Cardiac muscle cell (in vitro differentiated cells and primary cell): ENCODE results near the gene SLC24A3. TPM values are rescaled to one million over a fixed set of nuclear protein-coding genes. Genes with fewer than 3 reads are reported as not detected.

Experiments used
- DNase-seq, 2 donors: peaks; one replicate each; pipeline versions ENCODE4 v3.0.0 to v3.0.0-alpha.2; 2010 to 2017; ENCODE audit warnings: low read depth in 1 of 2, low spot score in 1 of 2
- H3K27ac ChIP-seq: fragments of 200-600 bp; sonication (generic); 2 replicates; pipeline ENCODE4 v1.5.1; 2016
- H3K27me3 ChIP-seq: fragments of 200-600 bp; sonication (generic); 2 replicates; pipeline ENCODE4 v1.6.0; 2016; ENCODE audit warnings: control low read depth
- H3K36me3 ChIP-seq: fragments of 200-600 bp; sonication (generic); 2 replicates; pipeline ENCODE4 v1.5.1; 2016; ENCODE audit warnings: control low read depth
- H3K4me1 ChIP-seq: fragments of 200-600 bp; sonication (generic); 2 replicates; pipeline ENCODE4 v1.8.1; 2017; ENCODE audit warnings: low read depth, mild to moderate bottlenecking, mixed run types
- H3K4me3 ChIP-seq: fragments of 200-600 bp; sonication (generic); 2 replicates; pipeline ENCODE4 v1.5.1; 2016; ENCODE audit warnings: mild to moderate bottlenecking
- H3K9me3 ChIP-seq: fragments of 200-600 bp; sonication (generic); 2 replicates; pipeline ENCODE4 v1.5.1; 2017; ENCODE audit warnings: low read depth, mild to moderate bottlenecking, control low read depth
- CTCF ChIP-seq: IDR thresholded peaks from 2 replicates; pipeline ENCODE4 v1.5.1; 2012; ENCODE audit warnings: low read depth, mild to moderate bottlenecking, low read length
- polyA plus RNA-seq: library from polyadenylated mRNA; unstranded; fragments of >200 nt; fragmentation: Nextera tagmentation; extraction: Ambion mirVana; gene quantifications from 2 replicates; pipeline ENCODE4 v1.2.1, GENCODE V29; 2016
- total RNA-seq: library from RNA; depleted of rRNA; stranded (reverse); fragments of >200 nt; gene quantifications from 2 replicates; pipeline ENCODE4 v1.2.3, GENCODE V29; 2016

Gene SLC24A3
- total and polyA plus RNA-seq, 2 experiments from 2014 or later: 1.6 to 1.7 TPM

- Histone ChIP-seq H3K9me3 (no peaks in the 10 kb centered on the region), H3K4me3 (no peak overlapping the region), H3K27ac (no peak overlapping the region), H3K27me3 (no peaks in the 10 kb centered on the region), H3K4me1 (peaks cover 13% of the 10 kb centered on the region), H3K36me3 (no peaks in the 10 kb centered on the region)
- TF ChIP-seq CTCF: no peak
- no peak for DNase-seq
Measured at GRCh38 chr20:19429538-19429937, 217.1 kb downstream of the SLC24A3 start.

GRCh38 chr20:19430641-19431315 lies 218.3 kb downstream of the SLC24A3 start:
- no peak overlapping the region for H3K4me3 ChIP-seq
- TF ChIP-seq CTCF: no peak
- H3K9me3 ChIP-seq: no peaks in the 10 kb centered on the region
- H3K27me3 ChIP-seq: no peaks in the 10 kb centered on the region
- no peaks in the 10 kb centered on the region for H3K36me3 ChIP-seq
- peaks cover 13% of the 10 kb centered on the region for H3K4me1 ChIP-seq
- no peak for DNase-seq
- H3K27ac ChIP-seq: no peak overlapping the region

GRCh38 chr20:19431316-19431700 lies 218.9 kb downstream of the SLC24A3 start:
- Histone ChIP-seq H3K4me3 (no peak overlapping the region), H3K4me1 (peaks cover 13% of the 10 kb centered on the region), H3K9me3 (no peaks in the 10 kb centered on the region), H3K27me3 (no peaks in the 10 kb centered on the region), H3K27ac (no peak overlapping the region), H3K36me3 (no peaks in the 10 kb centered on the region)
- no peak for DNase-seq
- TF ChIP-seq CTCF: no peak

- H3K4me3 ChIP-seq: no peak overlapping the region
- H3K36me3 ChIP-seq: no peaks in the 10 kb centered on the region
- peaks cover 13% of the 10 kb centered on the region for H3K4me1 ChIP-seq
- H3K27ac ChIP-seq: no peak overlapping the region
- TF ChIP-seq CTCF: no peak
- no peak for DNase-seq
- H3K9me3 ChIP-seq: no peaks in the 10 kb centered on the region
- no peaks in the 10 kb centered on the region for H3K27me3 ChIP-seq
Measured at GRCh38 chr20:19431906-19432305, 219.5 kb downstream of the SLC24A3 start.

GRCh38 chr20:19433371-19434350 lies 221.2 kb downstream of the SLC24A3 start:
- DNase-seq: peak in 1 of 2 donors; percentile 60
- Histone ChIP-seq H3K27me3 (no peaks in the 10 kb centered on the region), H3K9me3 (no peaks in the 10 kb centered on the region), H3K4me1 (peaks cover 8% of the 10 kb centered on the region), H3K36me3 (no peaks in the 10 kb centered on the region), H3K4me3 (no peak overlapping the region), H3K27ac (no peak overlapping the region)
- TF ChIP-seq CTCF: no peak
